Panc1 (cell line): ENCODE measurements around the gene GRID2. TPM values are rescaled to one million over a fixed set of nuclear protein-coding genes. Genes with fewer than 3 reads are reported as not detected.

Source experiments
- ATAC-seq: fragments of 200-7000 bp; cut with Tn5 transposase; 2 replicates; pipeline ENCODE4 v1.9.1; 2020; ENCODE audit warnings: mild to moderate bottlenecking, moderate library complexity
- BruUV-seq: library from RNA; stranded (reverse); fragments of 400-500 nt; replicated peaks from 2 replicates; lab custom pipeline; 2021; lab: Mats Ljungman, UMichigan
- CTCF ChIA-PET: fragments of 300-600 bp; sonication (Branson Sonifier 250); formaldehyde crosslinking; loops from one replicate; lab custom pipeline; 2022; ENCODE audit warnings: antibody characterized with exemption; lab: Charles Lee
- POLR2A ChIA-PET: fragments of 300-600 bp; sonication (Branson Sonifier 250); formaldehyde crosslinking; loops from one replicate; lab custom pipeline; 2022; ENCODE audit warnings: antibody characterized with exemption; lab: Charles Lee
- DNase-seq: peaks from one replicate; pipeline ENCODE4 v3.0.0-alpha.2; 2010; ENCODE audit warnings: low read depth, low spot score
- H3K27ac ChIP-seq: 2 replicates; pipeline ENCODE4 v1.5.1; 2011; ENCODE audit warnings: mild to moderate bottlenecking, low read length, inconsistent platforms
- H3K27me3 ChIP-seq: fragments of 200-500 bp; sonication (Bioruptor generic); 2 replicates; pipeline ENCODE4 v1.6.0; 2014; ENCODE audit warnings: low read length, inconsistent platforms; ENCODE audit not compliant: control insufficient read depth, insufficient read depth
- H3K36me3 ChIP-seq: fragments of 200-500 bp; sonication (Bioruptor generic); 2 replicates; pipeline ENCODE4 v1.5.1; 2014; ENCODE audit warnings: inconsistent platforms, mild to moderate bottlenecking, low read length, moderate library complexity; ENCODE audit not compliant: control insufficient read depth, insufficient read depth
- H3K4me1 ChIP-seq: 2 replicates; pipeline ENCODE4 v1.5.1; 2011; ENCODE audit warnings: inconsistent platforms, mild to moderate bottlenecking, low read length, moderate library complexity; ENCODE audit not compliant: control insufficient read depth, insufficient read depth
- H3K4me3 ChIP-seq, 2 experiments: 2 replicates each; pipeline ENCODE4 v1.5.1; 2011 to 2012; ENCODE audit warnings: low read depth in 2 of 2, low read length in 2 of 2, mild to moderate bottlenecking in 2 of 2, inconsistent platforms in 1 of 2, moderate library complexity in 1 of 2
- H3K9me3 ChIP-seq: fragments of 200-500 bp; sonication (Bioruptor generic); 2 replicates; pipeline ENCODE4 v1.5.1; 2014; ENCODE audit warnings: low read depth, mild to moderate bottlenecking, inconsistent platforms, low read length, moderate library complexity; ENCODE audit not compliant: control insufficient read depth, insufficient read depth
- POLR2AphosphoS5 ChIP-seq: IDR thresholded peaks from 2 replicates; pipeline ENCODE4 v1.6.1; 2012; ENCODE audit warnings: mild to moderate bottlenecking, low read depth, low read length, moderate library complexity
- SIN3A ChIP-seq: IDR thresholded peaks from 2 replicates; pipeline ENCODE4 v1.6.1; 2012; ENCODE audit warnings: low read depth, mild to moderate bottlenecking, low read length, moderate library complexity, borderline replicate concordance; ENCODE audit not compliant: insufficient read depth
- TCF7L2 ChIP-seq: IDR thresholded peaks from 2 replicates; pipeline ENCODE4 v1.6.1; 2011; ENCODE audit warnings: mild to moderate bottlenecking, low read depth, low read length, inconsistent platforms
- in situ Hi-C: cut with HindIII; loops from 2 replicates; pipeline ENCODE4 v1.10.0; 2016; ENCODE audit warnings: low sequenced_read_pairs, low pct_unique_long_range_greater_than_20kb
- intact Hi-C: fragments of 100-400 bp; cut with micrococcal nuclease; formaldehyde crosslinking; loops from one replicate; pipeline ENCODE4 v1.10.0; 2022; ENCODE audit not compliant: unreplicated experiment
- total RNA-seq: library from RNA; stranded (reverse); gene quantifications from one replicate; pipeline ENCODE4 v1.2.1, GENCODE V29; 2021; ENCODE audit not compliant: unreplicated experiment
- TF ChIP-seq, protein P1 (sequence below): fragments of 450-650 bp; IDR thresholded peaks from 2 replicates; pipeline ENCODE4 v1.5.1; 2017; ENCODE audit warnings: mild to moderate bottlenecking
- TF ChIP-seq, protein P2 (sequence below), 2 experiments: IDR thresholded peaks; 2 replicates each; pipeline ENCODE4 v1.6.1; 2011 to 2012; ENCODE audit warnings: low read depth in 2 of 2, control low read depth in 1 of 2, low read length in 1 of 2, mild to moderate bottlenecking in 1 of 2, moderate library complexity in 1 of 2; ENCODE audit not compliant: insufficient read depth in 1 of 2

The GRID2 gene
- total RNA-seq, 1 experiment from 2014 or later = 0.08 TPM

DNA sequence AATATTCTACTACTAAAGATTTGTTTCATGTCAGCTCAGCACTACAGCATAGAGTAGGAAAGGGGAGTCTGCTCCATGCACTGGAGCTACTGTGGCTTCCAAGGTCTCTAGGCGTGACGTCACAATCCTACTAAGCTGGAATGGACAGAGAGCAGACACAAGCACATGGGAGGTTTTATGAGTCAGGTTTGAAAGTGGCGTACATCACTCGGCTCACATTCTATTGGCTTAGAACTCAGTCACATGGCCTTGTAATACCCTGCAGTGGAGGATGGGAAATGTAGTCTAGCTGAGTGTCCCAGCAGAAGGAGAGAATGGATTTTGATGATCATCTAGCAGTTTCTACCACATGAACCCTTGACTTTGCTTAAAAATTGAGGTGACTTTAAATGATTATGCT, 899.9 kb downstream of the GRID2 start:
- ATAC-seq (no peak), DNase-seq (no peak)
- no TSS peak for BruUV-seq
- intact Hi-C loops (no loop called here), in situ Hi-C loops (no loop called here)
- Histone ChIP-seq H3K27ac (no peak overlapping the region), H3K9me3 (no peaks in the 10 kb centered on the region), H3K27me3 (no peaks in the 10 kb centered on the region), H3K4me3 (no peak overlapping the region), H3K36me3 (no peaks in the 10 kb centered on the region), H3K4me1 (no peaks in the 10 kb centered on the region)
- POLR2A ChIA-PET = no interaction called here
- TF ChIP-seq SIN3A = no peak
- no peak for TF ChIP-seq TCF7L2
- TF ChIP-seq, protein P1, sequence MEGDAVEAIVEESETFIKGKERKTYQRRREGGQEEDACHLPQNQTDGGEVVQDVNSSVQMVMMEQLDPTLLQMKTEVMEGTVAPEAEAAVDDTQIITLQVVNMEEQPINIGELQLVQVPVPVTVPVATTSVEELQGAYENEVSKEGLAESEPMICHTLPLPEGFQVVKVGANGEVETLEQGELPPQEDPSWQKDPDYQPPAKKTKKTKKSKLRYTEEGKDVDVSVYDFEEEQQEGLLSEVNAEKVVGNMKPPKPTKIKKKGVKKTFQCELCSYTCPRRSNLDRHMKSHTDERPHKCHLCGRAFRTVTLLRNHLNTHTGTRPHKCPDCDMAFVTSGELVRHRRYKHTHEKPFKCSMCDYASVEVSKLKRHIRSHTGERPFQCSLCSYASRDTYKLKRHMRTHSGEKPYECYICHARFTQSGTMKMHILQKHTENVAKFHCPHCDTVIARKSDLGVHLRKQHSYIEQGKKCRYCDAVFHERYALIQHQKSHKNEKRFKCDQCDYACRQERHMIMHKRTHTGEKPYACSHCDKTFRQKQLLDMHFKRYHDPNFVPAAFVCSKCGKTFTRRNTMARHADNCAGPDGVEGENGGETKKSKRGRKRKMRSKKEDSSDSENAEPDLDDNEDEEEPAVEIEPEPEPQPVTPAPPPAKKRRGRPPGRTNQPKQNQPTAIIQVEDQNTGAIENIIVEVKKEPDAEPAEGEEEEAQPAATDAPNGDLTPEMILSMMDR = no peak
- TF ChIP-seq, protein P2, sequence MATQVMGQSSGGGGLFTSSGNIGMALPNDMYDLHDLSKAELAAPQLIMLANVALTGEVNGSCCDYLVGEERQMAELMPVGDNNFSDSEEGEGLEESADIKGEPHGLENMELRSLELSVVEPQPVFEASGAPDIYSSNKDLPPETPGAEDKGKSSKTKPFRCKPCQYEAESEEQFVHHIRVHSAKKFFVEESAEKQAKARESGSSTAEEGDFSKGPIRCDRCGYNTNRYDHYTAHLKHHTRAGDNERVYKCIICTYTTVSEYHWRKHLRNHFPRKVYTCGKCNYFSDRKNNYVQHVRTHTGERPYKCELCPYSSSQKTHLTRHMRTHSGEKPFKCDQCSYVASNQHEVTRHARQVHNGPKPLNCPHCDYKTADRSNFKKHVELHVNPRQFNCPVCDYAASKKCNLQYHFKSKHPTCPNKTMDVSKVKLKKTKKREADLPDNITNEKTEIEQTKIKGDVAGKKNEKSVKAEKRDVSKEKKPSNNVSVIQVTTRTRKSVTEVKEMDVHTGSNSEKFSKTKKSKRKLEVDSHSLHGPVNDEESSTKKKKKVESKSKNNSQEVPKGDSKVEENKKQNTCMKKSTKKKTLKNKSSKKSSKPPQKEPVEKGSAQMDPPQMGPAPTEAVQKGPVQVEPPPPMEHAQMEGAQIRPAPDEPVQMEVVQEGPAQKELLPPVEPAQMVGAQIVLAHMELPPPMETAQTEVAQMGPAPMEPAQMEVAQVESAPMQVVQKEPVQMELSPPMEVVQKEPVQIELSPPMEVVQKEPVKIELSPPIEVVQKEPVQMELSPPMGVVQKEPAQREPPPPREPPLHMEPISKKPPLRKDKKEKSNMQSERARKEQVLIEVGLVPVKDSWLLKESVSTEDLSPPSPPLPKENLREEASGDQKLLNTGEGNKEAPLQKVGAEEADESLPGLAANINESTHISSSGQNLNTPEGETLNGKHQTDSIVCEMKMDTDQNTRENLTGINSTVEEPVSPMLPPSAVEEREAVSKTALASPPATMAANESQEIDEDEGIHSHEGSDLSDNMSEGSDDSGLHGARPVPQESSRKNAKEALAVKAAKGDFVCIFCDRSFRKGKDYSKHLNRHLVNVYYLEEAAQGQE (IDR thresholded peaks at IDR 0.05; ENCODE audit: insufficient read depth in 1 of 2, low read depth in 2 of 2, low read length in 1 of 2) = no peak
- TF ChIP-seq POLR2AphosphoS5 = no peak
- CTCF ChIA-PET = no interaction called here

DNA sequence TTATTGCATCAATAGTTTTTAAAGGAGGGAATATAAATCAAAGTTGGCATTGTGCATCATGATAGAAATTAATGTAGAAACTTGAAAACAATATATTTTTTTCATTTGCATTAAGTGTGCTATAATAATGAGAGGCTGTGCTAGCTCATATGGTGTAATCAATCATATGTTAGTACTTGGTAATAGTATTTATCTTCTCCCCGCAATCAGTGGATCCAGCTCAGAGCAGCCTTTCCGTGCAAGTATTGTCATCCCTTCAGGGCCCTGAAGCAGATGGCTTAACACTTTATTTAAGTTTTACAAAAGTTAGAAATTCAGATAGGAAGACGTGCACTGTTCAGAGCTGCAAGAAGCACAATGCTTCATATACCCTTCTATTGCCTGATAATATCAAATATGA, 908.5 kb downstream of the GRID2 start:
- Histone ChIP-seq H3K27ac (no peak overlapping the region), H3K27me3 (no peaks in the 10 kb centered on the region), H3K4me3 (no peak overlapping the region), H3K9me3 (no peaks in the 10 kb centered on the region), H3K4me1 (no peaks in the 10 kb centered on the region), H3K36me3 (no peaks in the 10 kb centered on the region)
- no peak for DNase-seq
- in situ Hi-C loops = no loop called here
- CTCF ChIA-PET = no interaction called here
- POLR2A ChIA-PET = no interaction called here
- BruUV-seq = no TSS peak
- TF ChIP-seq, protein P1 = no peak
- no peak for TF ChIP-seq SIN3A
- no peak for TF ChIP-seq POLR2AphosphoS5
- TF ChIP-seq, protein P2 (IDR thresholded peaks at IDR 0.05; ENCODE audit: insufficient read depth in 1 of 2, low read depth in 2 of 2, low read length in 1 of 2) = no peak
- TF ChIP-seq TCF7L2 = no peak
- intact Hi-C loops = no loop called here
- ATAC-seq = no peak
